GM20000 (cell line): ENCODE data around the gene FAF2.

ENCODE experiments used
- DNase-seq: peaks from one replicate; pipeline ENCODE4 v3.0.0; 2012; ENCODE audit warnings: low spot score
- CTCF ChIP-seq: IDR thresholded peaks from 2 replicates; pipeline ENCODE4 v1.5.1; 2012; ENCODE audit warnings: mild to moderate bottlenecking, control low read depth; ENCODE audit errors: extremely low read depth, missing control alignments

The FAF2 gene

DNA sequence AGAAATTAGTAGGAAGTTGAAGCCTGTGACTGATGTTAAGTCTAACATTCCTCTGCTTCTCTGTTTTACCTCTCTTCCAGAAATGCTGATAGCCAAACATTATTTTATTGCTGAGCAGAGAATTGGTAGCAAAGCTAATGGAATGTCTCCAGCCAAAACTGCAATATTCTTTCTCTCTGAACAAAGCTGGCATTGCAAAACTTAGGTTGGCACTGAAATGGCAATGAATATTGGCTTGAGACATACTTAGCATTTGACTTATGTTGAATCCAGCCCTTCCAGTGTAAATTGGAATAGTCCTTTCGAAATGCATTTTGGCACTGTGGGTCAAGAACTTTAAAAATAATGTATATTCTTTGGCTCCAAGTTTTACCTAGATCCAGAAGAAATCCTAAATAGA lies 21.1 kb downstream of the FAF2 start:
- no peak for TF ChIP-seq CTCF
- no peak for DNase-seq

GRCh38 chr5:176470539-176470938 lies 22.4 kb downstream of the FAF2 start:
- no peak for TF ChIP-seq CTCF
- DNase-seq = no peak

- no peak for DNase-seq
- no peak for TF ChIP-seq CTCF
Observed at GRCh38 chr5:176471098-176471497, 22.9 kb downstream of the FAF2 start.

DNA sequence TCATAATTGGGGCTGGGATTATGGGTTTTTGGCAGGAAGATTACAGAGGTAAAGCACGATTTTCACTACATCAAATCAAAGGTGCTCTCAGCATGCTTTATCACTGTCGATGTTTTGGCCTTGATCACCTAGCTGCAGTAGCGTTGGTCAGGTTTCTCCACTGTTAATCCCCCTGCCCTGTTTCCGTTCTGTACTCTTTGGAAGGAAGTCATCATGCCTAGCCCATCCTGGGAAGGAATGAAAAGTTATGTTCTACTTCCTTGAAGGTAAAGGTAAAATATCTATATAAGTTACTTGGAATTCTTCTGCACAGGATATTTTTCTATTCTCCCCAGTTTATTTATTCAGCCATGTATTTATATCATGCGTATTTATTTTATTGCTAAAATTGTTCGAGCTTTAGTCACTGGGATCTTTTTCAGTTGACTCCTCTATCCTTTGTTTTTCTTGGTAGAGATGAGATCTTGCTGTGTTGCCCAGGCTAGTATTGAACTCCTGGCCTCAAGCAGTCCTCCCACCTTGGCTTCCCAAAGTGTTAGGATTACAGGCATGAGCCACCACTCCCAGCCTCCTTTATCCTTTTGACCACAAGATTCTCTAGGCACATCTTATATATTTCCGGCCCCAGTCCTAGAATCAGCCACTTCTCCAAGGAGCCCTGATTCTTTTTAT lies 25.3 kb downstream of the FAF2 start:
- no peak for DNase-seq
- no peak for TF ChIP-seq CTCF

- DNase-seq = no peak
- no peak for TF ChIP-seq CTCF
Observed at GRCh38 chr5:176474476-176474875, 26.3 kb downstream of the FAF2 start.

DNA sequence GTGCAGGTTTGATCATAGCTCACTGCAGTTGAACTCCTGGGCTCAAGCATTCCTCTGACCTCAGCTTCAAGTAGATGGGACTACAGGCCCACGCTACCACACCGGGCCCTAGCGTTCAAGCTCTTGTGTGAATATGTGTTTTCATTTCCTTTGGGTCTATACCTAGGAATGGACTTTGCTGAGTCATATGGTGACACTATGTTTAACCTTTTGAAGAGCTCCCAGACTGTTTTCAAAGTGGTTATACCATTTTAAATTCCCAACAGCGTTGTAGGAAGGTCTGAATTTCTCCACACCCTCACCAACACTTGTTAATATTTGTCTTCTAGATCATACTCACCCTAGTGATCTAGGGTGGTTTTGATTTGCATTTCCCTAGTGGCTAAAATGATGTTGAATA lies 33.5 kb downstream of the FAF2 start:
- no peak for TF ChIP-seq CTCF
- DNase-seq = no peak

DNA sequence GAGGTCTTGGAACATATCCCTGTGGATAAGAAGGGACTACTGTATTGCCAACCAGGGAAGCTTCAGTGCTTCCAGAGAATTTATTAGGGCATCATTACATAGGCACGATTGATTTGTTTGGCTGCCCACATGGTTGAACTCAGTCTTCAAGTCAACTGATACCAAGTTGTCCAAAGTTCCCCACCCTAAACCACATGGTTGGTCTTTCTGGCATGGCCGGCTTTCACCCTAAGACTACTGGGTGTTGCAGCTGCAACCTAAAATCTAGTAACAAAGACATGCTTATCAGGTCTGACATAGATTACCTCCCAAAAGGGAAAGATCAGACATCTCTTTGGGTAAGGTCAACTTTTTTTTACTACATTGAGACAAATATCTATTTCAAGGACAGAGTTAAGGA lies 37.0 kb downstream of the FAF2 start:
- no peak for TF ChIP-seq CTCF
- no peak for DNase-seq
